ENCODE data around the gene FAN1.

FAN1 gene

DNA sequence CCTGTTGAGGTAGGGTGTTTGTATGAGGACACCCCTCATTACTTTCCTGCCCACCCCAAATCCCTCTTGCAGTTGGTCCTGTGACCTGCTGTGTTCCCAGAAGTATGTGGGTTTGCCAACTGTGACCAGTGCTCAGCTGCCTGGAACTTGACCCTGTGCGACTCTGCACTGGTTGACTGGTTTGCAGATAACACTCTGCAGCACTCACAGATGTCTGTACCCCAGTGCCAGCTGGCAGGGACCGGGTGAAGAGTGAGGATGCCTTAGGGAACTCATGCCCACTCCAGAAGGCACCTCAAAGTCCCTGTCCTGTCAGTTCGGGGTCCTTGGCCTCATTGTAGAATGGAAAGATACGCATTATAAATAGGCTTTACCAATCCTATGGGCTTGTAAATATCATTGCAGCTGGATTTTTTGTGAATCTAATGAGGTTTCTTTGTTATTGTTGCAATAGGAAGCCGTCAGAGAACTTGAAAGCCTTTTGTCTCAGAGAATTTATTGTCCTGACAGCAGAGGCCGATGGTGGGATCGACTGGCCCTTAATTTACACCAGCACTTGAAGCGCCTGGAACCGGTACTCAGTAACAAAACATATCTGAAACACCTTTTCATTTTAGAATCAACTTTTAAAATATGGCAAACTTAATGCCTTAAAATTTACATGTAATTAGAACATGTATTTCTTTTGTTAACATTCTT, 18.2 kb downstream of the FAN1 start:
- no peak for DNase-seq

GRCh38 chr15:30922480-30923311, 19.0 kb downstream of the FAN1 start:
- DNase-seq, result no peak

DNA sequence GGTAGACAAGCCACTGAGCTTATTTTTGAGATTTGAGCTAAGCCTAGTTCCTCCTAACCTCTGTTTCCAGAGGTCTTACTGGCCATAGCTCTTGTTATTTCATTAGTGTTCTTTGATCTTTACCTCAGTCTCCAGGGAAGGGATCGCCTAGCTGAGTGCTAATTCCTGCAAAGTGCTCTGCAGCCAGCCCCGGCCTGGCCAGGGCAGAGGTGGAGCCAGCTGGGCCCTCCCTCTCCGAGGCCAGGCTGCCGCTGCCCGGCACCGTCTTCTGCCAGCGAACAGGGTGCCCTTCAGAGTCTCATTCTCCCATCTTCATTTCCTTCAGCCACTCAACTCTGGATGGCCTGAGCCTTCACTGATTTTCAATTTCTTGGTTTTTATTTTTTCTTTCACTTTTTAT, 19.7 kb downstream of the FAN1 start:
- no peak for DNase-seq

DNA sequence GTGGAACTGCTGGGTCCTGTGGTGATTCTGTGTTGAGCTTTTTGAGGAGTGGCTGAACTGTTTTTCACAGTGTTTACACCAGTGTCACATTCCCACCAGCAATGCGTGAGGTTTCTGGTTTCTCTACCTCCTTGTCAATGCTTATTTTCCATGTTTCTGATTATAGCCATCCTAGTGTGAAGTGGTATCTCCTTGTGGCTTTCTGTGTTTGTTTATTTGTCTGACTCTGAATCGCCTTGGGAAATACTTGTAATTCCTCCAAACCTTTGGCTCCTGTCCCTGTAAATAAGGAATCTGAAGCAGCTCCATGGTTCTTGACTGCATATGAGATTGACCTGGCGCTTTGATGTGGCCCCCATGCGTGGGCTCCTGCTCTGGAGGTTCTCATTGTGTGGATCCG, 20.6 kb downstream of the FAN1 start:
- no peak for DNase-seq

GRCh38 chr15:30925686-30926085, 22.0 kb downstream of the FAN1 start:
- no peak for DNase-seq

DNA sequence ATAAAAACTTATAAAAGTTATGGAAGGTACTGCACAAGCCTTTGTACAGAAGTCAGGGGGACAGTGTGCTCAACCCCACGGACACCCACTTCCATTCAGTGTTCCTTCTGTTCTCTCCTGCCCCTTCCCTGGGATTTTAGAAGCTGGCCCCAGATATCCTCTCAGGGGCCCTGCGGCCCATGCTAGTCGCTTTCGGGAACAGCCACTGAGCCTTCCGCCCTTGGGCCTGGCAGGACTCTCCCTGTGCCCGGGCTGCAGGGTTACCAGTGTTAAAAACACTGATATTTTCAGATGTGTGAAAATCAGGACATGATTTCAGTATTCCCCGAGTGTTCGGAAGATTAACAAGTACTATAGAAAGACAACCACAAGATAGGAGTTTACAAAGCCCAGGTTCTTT, 22.4 kb downstream of the FAN1 start:
- no peak for DNase-seq

DNA sequence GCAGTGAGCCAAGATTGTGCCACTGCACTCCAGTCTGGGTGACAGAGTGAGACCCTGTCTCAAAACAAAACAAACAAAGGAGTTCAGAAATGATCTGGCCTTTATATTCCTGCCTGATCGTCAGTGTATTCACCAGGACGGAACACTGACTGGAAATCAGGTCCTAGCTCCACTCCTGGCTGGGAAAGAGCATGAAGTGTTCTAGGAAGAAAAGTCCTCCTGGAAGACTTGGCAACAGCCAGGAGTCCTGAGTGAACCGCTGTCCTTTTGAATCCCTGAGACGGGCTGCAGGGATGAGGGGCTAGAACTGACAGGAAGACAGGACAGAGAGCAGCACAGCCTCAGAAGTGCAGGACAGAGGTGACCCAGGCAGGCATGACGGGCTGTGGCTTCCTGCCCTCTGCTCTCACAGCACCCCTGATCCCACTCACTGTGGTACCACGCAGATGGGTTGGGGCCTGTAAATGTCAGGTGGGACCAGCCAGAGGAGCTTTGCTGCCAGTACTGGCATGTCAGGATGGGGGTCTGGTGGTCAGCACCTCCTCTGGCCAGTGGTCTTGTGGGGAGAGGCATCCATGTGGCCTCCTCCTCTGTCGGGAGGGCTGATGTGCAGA, 23.5 kb downstream of the FAN1 start:
- DNase-seq, result no peak

- DNase-seq, result no peak
These were observed 24.4 kb downstream of the FAN1 start for GRCh38 chr15:30928076-30928475.

- no peak for DNase-seq
These were observed 25.5 kb downstream of the FAN1 start for GRCh38 chr15:30929064-30929669.

DNA sequence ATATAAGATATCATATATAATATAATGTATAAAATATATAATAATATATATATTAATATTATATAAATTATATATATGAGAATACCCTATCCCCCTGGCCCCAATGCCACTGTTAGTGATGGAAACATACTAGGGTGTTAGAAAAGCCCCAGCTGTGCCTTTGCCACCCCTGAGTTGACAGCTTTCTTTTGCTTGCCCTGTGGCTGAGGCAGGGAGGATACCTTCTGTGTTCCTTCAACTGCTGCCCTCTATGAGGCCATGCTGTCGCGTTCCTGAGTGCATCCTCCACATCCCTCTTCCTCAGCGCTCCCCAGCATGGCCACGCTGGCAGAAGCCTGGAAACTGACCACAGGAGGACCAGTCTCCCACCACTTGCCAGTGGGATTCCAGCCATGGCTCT, 26.3 kb downstream of the FAN1 start:
- no peak for DNase-seq

- no peak for DNase-seq
These were observed 26.7 kb downstream of the FAN1 start for GRCh38 chr15:30930422-30930821.

DNA sequence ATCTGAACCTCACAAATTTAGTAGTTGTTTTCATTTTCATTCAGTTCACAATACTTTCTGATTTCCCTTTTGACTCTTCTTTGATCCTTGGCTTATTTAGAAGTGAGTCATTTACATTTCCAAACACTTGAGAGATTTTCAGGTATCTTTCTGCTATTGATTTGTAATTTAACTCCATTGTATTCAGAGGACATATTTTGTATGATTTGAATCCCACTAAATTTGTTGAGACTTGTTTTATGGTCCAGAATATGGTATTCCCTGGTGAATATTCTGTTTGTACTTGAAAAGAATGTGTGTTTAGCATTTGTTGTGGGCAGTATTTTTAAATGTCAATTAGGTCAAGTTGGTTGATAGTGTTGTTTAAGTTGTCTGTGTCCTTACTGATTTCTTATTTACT, 29.6 kb downstream of the FAN1 start:
- no peak for DNase-seq

- no peak for DNase-seq
These were observed 35.4 kb downstream of the FAN1 start for GRCh38 chr15:30939161-30939560.

DNA sequence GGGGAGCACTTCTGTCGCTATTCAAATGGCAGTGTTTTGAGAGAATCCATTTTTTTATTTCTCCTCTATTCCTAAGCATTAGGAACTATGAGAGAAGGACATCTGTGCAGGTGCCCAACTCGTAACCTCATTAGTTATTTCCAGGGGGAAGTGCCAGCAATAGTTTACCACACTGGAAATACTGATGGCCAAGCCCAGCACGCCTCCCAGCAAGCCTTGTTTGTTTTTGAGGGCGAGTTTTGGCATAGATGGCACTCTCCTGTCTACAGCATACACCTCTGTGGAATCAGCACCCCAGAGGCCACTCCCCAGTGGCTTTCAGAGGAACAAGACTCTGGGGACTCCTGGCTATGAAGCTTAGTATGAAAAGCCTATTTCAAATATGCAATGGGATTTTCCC, 36.6 kb downstream of the FAN1 start:
- DNase-seq, result no peak

GRCh38 chr15:30941520-30941919, 37.8 kb downstream of the FAN1 start:
- no peak for DNase-seq

DNA sequence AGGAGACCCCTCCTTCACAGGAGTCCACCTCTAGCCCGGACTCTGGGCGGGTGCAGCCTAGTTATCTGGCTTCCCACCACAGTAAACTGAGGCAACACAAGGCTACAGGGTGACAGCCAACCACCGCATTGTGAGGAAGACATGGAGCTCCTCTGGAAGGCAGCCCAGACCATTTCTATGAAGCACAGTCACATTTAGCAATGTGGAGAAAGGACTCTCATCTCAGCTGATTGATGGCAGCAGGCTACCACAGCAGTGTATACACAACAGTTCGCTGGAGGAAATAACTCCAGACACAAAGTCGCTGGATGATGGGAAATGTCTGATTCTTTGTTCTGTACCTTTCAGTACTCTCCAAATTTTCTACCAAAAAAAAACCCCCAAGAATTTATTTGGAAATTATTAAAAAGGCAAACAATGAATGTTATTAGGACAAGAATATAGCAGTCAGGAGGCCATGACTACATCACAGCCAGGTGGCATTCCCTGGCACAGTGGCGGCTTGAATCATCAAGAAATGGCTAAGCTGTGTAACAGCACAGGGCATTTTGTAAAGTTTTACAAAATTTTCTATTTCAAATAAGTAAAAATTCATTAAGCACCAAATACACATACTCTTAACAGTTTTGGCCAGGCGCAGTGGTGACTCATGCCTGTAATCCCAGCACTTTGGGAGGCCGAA, 40.1 kb downstream of the FAN1 start:
- DNase-seq, result no peak

- no peak for DNase-seq
These were observed 49.5 kb downstream of the FAN1 start for GRCh38 chr15:30953183-30953582.

- peak in 1 of 2 donors; percentile 5 for DNase-seq
These were observed 50.1 kb downstream of the FAN1 start for GRCh38 chr15:30953731-30954378.

DNA sequence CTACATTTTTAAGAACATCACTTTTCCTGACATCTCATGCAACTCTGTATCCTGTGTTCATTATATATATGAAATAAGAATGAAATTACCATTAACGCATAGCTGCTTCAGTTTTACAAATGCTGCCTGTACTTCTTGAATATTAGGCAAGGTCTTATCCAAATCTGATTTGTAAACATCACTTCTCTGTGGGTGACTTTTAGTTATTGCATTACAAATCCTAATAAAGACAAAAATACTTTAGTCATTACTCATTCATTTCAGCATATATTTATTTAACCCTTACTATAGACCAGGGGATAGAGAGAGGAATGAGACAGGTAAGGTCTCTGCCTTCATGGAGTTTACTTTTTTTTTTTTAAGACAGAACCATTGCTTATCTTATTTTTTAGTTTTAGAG, 51.0 kb downstream of the FAN1 start:
- no peak for DNase-seq

DNA sequence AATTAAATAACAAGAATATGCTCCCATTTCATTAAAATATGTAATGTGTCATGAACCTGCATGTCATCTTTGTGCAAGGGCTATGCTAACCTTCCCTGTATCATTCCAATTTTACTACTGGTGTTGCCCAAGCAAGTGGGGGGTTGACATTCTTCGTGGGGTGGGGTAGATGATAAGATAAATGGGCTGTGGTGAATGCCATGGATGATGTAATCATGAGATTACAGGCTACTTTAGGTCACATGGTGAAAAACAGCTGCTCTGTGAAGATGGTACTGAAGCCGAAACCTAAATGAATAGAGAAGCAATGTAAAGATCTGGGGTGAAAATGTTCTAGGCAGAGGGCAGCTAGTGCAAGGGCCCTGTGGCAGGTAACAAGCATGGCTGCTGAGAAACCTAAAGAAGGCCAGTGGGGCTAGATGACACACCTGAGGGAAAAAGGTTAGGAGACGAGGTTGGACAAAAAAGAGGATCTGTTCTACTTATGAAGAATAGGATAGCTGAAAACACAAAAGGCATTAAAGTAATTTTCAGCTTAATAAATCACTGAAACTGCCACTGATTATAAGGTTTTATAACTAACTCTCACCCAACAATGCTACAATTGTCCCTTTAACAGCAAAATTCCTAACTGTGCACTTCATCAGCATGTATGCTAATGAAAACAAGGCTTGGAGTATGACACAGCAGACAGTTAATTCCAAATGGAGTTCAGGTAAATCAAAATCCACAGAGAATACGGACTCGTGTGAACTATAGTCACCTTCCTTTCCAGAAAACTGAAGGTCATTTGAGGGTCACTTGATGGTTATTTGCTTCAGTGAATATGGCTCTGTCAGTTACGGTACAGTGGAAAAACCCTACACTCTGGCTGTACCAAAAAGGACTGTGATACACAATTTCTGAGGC, 52.8 kb downstream of the FAN1 start:
- DNase-seq, result no peak

DNA sequence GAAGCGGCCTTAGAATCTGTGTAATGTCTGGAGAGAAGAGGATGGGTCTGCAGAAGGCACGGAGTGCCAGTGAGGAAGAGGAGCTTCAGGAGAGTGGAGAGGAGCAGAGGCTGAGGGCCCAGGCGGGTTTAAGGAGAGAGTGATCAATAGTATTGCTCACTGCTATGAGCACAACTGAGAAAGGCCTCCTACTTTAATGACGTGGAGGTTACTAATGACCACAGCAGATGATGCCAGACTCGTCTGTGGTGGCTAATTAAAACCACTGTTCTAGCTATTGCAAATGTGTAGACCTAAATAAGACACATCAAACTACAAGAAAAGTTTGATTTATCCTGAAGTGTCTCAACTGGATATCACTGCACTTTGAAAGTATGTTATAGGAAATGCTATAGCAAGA, 54.5 kb downstream of the FAN1 start:
- DNase-seq, result no peak

Data from bone marrow (tissue), 2 donors.